WTC11 (cell line): ENCODE data around the gene TMEM63C.

Experiments used
- CREB1 ChIP-seq: sonication (generic); formaldehyde crosslinking; IDR thresholded peaks from 2 replicates; pipeline ENCODE4 v1.8.0; 2023; ENCODE audit warnings: mild to moderate bottlenecking, missing genetic modification reagents
- CTCF ChIP-seq: fragments of 200-600 bp; IDR thresholded peaks from 2 replicates; pipeline ENCODE4 v1.8.0; 2022; ENCODE audit warnings: antibody characterized with exemption
- STAT6 ChIP-seq: sonication (generic); formaldehyde crosslinking; conservative IDR thresholded peaks from 2 replicates; pipeline ENCODE4 v1.8.1; 2023; ENCODE audit warnings: mild to moderate bottlenecking, low read depth, missing genetic modification reagents, moderate library complexity
- TF ChIP-seq, protein P1 (sequence below): sonication (generic); formaldehyde crosslinking; IDR thresholded peaks from 2 replicates; pipeline ENCODE4 v1.8.1; 2022; ENCODE audit warnings: mild to moderate bottlenecking, moderate library complexity, missing genetic modification reagents

GRCh38 chr14:77276295-77276935 lies 94.8 kb downstream of the TMEM63C start:
- TF ChIP-seq CTCF = no peak
- TF ChIP-seq, protein P1, sequence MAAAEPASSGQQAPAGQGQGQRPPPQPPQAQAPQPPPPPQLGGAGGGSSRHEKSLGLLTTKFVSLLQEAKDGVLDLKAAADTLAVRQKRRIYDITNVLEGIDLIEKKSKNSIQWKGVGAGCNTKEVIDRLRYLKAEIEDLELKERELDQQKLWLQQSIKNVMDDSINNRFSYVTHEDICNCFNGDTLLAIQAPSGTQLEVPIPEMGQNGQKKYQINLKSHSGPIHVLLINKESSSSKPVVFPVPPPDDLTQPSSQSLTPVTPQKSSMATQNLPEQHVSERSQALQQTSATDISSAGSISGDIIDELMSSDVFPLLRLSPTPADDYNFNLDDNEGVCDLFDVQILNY (CRISPR knock-in tag) = no peak
- no peak for TF ChIP-seq STAT6 (CRISPR knock-in tag)
- no peak for TF ChIP-seq CREB1 (CRISPR knock-in tag)
